ENCODE results near the gene GPAM. TPM values are rescaled to one million over a fixed set of nuclear protein-coding genes. Genes with fewer than 3 reads are reported as not detected.

Gene GPAM
- total RNA-seq, 1 experiment from 2014 or later: 12.2 TPM

DNA sequence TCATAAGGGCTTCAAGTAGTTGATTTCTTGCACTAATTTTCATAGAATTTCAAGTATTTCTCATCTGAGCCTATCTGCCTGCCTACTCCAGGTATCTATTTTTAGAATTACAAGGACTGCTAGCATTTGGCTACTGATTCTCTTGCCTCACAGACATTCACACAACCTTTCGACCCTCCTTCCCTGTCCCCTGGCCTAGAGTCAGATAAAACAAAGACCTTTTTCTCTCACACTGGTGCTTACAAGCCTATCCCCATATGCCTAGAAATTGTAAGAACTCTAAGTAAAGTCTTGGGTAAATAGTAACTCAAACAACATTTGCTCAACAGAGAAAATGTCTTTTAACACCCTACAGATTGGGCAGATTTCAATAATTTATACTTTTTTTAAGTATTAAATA, 6.3 kb downstream of the GPAM start (continued):
- TF ChIP-seq E2F4 (CRISPR knock-in tag; IDR thresholded peaks at IDR 0.05; ENCODE audit: borderline replicate concordance, low read depth) (no peak), GRHL2 (CRISPR knock-in tag; IDR thresholded peaks at IDR 0.05; ENCODE audit: insufficient replicate concordance, severe bottlenecking) (no peak), TEAD1 (CRISPR knock-in tag; IDR thresholded peaks at IDR 0.05) (no peak), ZNF396 (CRISPR knock-in tag; IDR thresholded peaks at IDR 0.05; ENCODE audit: borderline replicate concordance) (no peak)

GRCh38 chr10:112176543-112176942, 7.0 kb downstream of the GPAM start:
- H3K4me3 Mint-ChIP-seq: no peak overlapping the region
- no peaks in the 10 kb centered on the region for H3K27me3 Mint-ChIP-seq (ENCODE audit: low read depth)
- ChIA-PET POLR2A (no interaction called here), CTCF (no interaction called here)
- ATAC-seq (no peak), DNase-seq (ENCODE audit: low spot score) (no peak)
- no peak overlapping the region for H3K27ac Mint-ChIP-seq
- no peaks in the 10 kb centered on the region for H3K9me3 Mint-ChIP-seq
- no peaks in the 10 kb centered on the region for H3K4me1 Mint-ChIP-seq
- peaks cover 50% of the 10 kb centered on the region for H3K36me3 Mint-ChIP-seq
- TF ChIP-seq, protein P1, sequence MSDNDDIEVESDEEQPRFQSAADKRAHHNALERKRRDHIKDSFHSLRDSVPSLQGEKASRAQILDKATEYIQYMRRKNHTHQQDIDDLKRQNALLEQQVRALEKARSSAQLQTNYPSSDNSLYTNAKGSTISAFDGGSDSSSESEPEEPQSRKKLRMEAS (CRISPR knock-in tag; IDR thresholded peaks at IDR 0.05): no peak
- TF ChIP-seq SMAD3 (CRISPR knock-in tag; IDR thresholded peaks at IDR 0.05; ENCODE audit: borderline replicate concordance): no peak
- TF ChIP-seq, protein P2, sequence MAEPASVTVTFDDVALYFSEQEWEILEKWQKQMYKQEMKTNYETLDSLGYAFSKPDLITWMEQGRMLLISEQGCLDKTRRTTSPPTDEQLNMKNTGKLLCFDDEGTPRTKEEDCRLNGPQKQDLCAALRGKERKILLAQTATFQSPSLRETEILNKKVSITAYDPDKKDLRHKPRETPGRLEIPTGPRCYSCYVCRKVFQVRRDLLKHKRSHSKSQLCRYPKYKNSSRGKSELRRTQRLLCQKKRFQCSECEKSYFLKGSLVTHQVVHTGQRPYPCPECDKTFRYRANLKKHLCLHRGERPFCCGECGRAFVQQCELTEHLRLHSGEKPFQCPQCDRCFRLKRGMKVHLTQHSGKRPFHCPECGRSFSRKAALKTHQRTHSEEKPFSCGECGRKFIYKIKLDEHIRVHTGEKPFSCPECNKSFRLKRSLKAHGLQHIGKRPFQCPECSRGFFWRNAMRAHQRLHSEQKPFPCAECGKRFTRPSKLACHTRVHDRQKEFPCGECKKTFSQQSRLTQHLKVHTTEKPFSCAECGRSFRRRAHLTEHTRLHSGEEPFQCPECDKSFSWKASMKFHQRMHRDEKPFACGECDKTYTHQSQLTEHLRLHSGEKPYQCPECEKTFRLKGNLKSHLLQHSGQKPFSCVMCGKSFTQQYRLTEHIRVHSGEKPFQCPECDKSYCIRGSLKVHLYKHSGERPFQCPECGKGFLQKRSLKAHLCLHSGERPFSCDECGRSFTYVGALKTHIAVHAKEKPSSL (CRISPR knock-in tag; conservative IDR thresholded peaks at IDR 0.05): no peak
- TF ChIP-seq, protein P3, sequence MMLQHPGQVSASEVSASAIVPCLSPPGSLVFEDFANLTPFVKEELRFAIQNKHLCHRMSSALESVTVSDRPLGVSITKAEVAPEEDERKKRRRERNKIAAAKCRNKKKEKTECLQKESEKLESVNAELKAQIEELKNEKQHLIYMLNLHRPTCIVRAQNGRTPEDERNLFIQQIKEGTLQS (CRISPR knock-in tag; conservative IDR thresholded peaks at IDR 0.05): no peak

- Mint-ChIP-seq H3K27ac (no peak overlapping the region), H3K27me3 (ENCODE audit: low read depth) (no peaks in the 10 kb centered on the region), H3K4me1 (no peaks in the 10 kb centered on the region), H3K36me3 (peaks cover 61% of the 10 kb centered on the region), H3K9me3 (no peaks in the 10 kb centered on the region), H3K4me3 (no peak overlapping the region)
- ChIA-PET CTCF (no interaction called here), POLR2A (no interaction called here)
- no peak for DNase-seq (ENCODE audit: low spot score)
- TF ChIP-seq OVOL2 (CRISPR knock-in tag; IDR thresholded peaks at IDR 0.05; ENCODE audit: borderline replicate concordance): no peak
- TF ChIP-seq NFYB (CRISPR knock-in tag; conservative IDR thresholded peaks at IDR 0.05; ENCODE audit: low read depth): no peak
- TF ChIP-seq, protein P2 (CRISPR knock-in tag; conservative IDR thresholded peaks at IDR 0.05): no peak
- no peak for TF ChIP-seq ESRRA (CRISPR knock-in tag; IDR thresholded peaks at IDR 0.05; ENCODE audit: borderline replicate concordance)
- TF ChIP-seq, protein P4, sequence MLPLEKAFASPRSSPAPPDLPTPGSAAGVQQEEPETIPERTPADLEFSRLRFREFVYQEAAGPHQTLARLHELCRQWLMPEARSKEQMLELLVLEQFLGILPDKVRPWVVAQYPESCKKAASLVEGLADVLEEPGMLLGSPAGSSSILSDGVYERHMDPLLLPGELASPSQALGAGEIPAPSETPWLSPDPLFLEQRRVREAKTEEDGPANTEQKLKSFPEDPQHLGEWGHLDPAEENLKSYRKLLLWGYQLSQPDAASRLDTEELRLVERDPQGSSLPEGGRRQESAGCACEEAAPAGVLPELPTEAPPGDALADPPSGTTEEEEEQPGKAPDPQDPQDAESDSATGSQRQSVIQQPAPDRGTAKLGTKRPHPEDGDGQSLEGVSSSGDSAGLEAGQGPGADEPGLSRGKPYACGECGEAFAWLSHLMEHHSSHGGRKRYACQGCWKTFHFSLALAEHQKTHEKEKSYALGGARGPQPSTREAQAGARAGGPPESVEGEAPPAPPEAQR (CRISPR knock-in tag; IDR thresholded peaks at IDR 0.05): no peak
- no peak for TF ChIP-seq AFF4 (CRISPR knock-in tag; IDR thresholded peaks at IDR 0.05; ENCODE audit: borderline replicate concordance)
- ATAC-seq: no peak
These were observed 8.2 kb downstream of the GPAM start for GRCh38 chr10:112175409-112175808.

Data from WTC11 (cell line).